Progenitor cell of endocrine pancreas (in vitro differentiated cells): ENCODE measurements around the gene KPNB1. TPM values are rescaled to one million over a fixed set of nuclear protein-coding genes. Genes with fewer than 3 reads are reported as not detected.
"Not testable (repeated sequence)": the region's sequence is repeated elsewhere in the genome, so short reads cannot be mapped to it uniquely, and the experiment has no call there.

ENCODE experiments used
- DNase-seq: peaks from one replicate; pipeline ENCODE4 v3.0.0; 2021; ENCODE audit warnings: low spot score; ENCODE audit not compliant: unreplicated experiment
- H3K27ac Mint-ChIP-seq: 2 replicates; pipeline ENCODE4 v1.8.0; 2021; ENCODE audit warnings: mild to moderate bottlenecking, moderate library complexity, mixed read lengths
- H3K27me3 Mint-ChIP-seq: 2 replicates; pipeline ENCODE4 v1.8.0; 2021; ENCODE audit warnings: mixed read lengths
- H3K36me3 Mint-ChIP-seq: 2 replicates; pipeline ENCODE4 v1.8.0; 2022; ENCODE audit warnings: mixed read lengths; ENCODE audit not compliant: insufficient read depth
- H3K4me1 Mint-ChIP-seq: 2 replicates; pipeline ENCODE4 v1.8.0; 2021; ENCODE audit warnings: low read depth, mixed read lengths
- H3K4me3 Mint-ChIP-seq: 2 replicates; pipeline ENCODE4 v1.8.0; 2021; ENCODE audit warnings: low read depth, mild to moderate bottlenecking, moderate library complexity, mixed read lengths
- H3K9me3 Mint-ChIP-seq: 2 replicates; pipeline ENCODE4 v1.8.0; 2021; ENCODE audit warnings: low read depth, mixed read lengths
- CTCF ChIP-seq: fragments of 200-600 bp; sonication (generic); IDR thresholded peaks from one replicate; pipeline ENCODE4 v1.5.0; 2021; ENCODE audit warnings: antibody characterized with exemption, mild to moderate bottlenecking; ENCODE audit not compliant: unreplicated experiment
- total RNA-seq: library from RNA; stranded (reverse); gene quantifications from 2 replicates; pipeline ENCODE4 v1.2.1, GENCODE V29; 2021

KPNB1 gene
- total RNA-seq, 1 donor from 2014 or later: 386 TPM

DNA sequence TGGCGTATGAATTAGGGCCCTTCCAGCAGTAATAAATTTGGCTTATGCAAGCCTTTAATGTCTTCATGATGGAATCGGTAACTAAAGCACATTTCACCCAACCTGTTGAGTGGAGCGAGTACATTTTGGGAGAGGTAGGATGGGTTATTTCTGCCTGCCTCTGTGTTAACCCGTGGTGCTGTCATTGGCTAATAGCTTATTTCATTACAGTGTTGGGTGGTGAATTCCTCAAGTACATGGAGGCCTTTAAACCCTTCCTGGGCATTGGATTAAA is 26.4 kb downstream of the KPNB1 start:
- no peak overlapping the region for H3K27ac Mint-ChIP-seq
- H3K9me3 Mint-ChIP-seq: no peaks in the 10 kb centered on the region
- H3K4me3 Mint-ChIP-seq: no peak overlapping the region
- DNase-seq: no peak
- H3K4me1 Mint-ChIP-seq: no peaks in the 10 kb centered on the region
- H3K36me3 Mint-ChIP-seq: peaks cover 45% of the 10 kb centered on the region
- no peak for TF ChIP-seq CTCF
- no peaks in the 10 kb centered on the region for H3K27me3 Mint-ChIP-seq

GRCh38 chr17:47676510-47677165 is 26.9 kb downstream of the KPNB1 start:
- DNase-seq: no peak
- H3K27me3 Mint-ChIP-seq: no peaks in the 10 kb centered on the region
- H3K4me1 Mint-ChIP-seq: no peaks in the 10 kb centered on the region
- peak overlapping the region; percentile 37 for H3K27ac Mint-ChIP-seq
- H3K36me3 Mint-ChIP-seq: peaks cover 44% of the 10 kb centered on the region
- no peaks in the 10 kb centered on the region for H3K9me3 Mint-ChIP-seq
- H3K4me3 Mint-ChIP-seq: no peak overlapping the region
- no peak for TF ChIP-seq CTCF

DNA sequence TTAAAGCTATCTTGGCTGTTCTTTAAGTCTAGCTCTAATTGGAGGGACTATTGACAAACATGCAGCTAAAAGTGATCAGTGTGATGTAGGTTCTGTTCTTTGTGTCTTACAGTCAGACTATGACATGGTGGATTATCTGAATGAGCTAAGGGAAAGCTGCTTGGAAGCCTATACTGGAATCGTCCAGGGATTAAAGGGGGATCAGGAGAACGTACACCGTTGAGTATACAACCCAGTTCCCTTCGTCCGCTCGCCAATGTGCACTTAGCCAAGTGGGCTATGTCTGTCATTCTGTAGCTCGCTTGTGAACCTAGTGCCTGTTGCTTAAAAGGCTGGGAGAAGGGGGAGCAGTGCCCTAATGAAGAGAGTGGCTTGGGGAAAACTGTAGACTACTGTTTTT is 28.5 kb downstream of the KPNB1 start:
- peaks cover 54% of the 10 kb centered on the region for H3K36me3 Mint-ChIP-seq
- no peak overlapping the region for H3K4me3 Mint-ChIP-seq
- no peaks in the 10 kb centered on the region for H3K9me3 Mint-ChIP-seq
- DNase-seq: no peak
- no peak overlapping the region for H3K27ac Mint-ChIP-seq
- TF ChIP-seq CTCF: no peak
- H3K4me1 Mint-ChIP-seq: no peaks in the 10 kb centered on the region
- no peaks in the 10 kb centered on the region for H3K27me3 Mint-ChIP-seq

DNA sequence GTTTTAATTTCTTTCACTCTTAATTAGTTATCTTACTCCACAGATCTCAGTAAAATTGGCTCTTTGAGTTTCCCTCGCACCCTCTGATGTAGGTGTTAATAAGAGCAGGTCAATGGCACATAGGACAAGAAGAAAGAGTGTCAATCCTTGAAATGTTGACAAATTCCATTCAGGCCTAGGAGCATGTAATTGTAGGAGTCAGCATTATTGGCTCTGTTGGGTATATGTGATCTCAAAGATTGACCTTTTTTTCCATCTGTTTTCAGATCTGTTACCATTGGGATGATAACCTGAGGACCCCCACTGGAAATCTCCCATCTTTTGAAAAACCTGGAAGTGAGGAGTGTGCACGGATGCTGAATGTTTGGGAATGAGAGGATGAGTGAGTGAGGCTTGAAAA is 32.4 kb downstream of the KPNB1 start:
- DNase-seq: no peak
- no peak for TF ChIP-seq CTCF
- no peaks in the 10 kb centered on the region for H3K9me3 Mint-ChIP-seq
- no peaks in the 10 kb centered on the region for H3K27me3 Mint-ChIP-seq
- H3K27ac Mint-ChIP-seq: no peak overlapping the region
- H3K4me1 Mint-ChIP-seq: peaks cover 7% of the 10 kb centered on the region
- H3K4me3 Mint-ChIP-seq: no peak overlapping the region
- H3K36me3 Mint-ChIP-seq: peaks cover 47% of the 10 kb centered on the region

DNA sequence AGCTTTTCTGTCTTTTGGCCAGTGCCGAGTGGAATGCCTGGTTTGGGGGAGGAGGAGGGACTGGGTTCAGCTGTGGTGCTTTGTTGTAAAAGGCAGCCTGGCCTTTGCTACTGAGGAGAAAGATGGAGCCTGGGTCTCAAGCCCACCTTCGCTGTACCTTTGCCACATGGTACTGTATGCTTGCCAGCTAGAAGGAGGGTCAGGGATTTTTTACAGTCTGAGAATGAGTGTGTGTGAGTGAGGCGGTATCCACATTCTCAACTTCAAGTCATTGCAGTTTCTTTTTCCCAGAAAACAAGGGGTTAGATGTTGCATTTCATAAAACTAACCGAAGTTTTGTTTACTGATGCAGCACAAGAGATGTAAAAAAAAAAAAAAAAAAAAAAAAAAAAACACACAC is 33.0 kb downstream of the KPNB1 start:
- DNase-seq, H3K9me3 Mint-ChIP-seq, H3K4me1 Mint-ChIP-seq, H3K27me3 Mint-ChIP-seq, H3K4me3 Mint-ChIP-seq: not testable (repeated sequence)
- Mint-ChIP-seq H3K27ac (peak overlapping the region; percentile 29), H3K36me3 (peaks cover 43% of the 10 kb centered on the region)

DNA sequence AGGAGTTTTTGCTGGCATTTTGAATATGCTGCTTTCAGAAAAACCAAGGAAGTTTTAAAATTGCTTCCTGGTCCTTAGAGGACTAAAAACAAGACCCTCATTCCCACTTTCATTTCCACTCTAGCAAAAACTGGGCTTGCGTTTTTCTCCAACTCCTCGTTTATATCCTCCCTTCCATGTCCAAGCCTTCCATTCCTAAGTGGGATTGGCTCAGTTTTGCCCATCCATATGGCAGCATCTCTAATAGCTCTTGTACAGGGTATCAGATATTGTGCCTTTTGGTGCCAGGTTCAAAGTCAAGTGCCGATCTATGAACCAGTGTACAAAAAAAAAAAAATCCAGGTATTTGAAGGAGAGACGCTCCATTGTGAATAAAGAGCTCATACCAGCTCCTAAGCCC is 34.3 kb downstream of the KPNB1 start:
- no peak overlapping the region for H3K4me3 Mint-ChIP-seq
- no peak for DNase-seq
- H3K27me3 Mint-ChIP-seq: no peaks in the 10 kb centered on the region
- TF ChIP-seq CTCF: no peak
- peaks cover 40% of the 10 kb centered on the region for H3K36me3 Mint-ChIP-seq
- H3K4me1 Mint-ChIP-seq: peaks cover 10% of the 10 kb centered on the region
- H3K27ac Mint-ChIP-seq: no peak overlapping the region
- H3K9me3 Mint-ChIP-seq: no peaks in the 10 kb centered on the region
